ENCODE data around the gene MPZL1.
A peak's percentile ranks its signal among the peaks of the same experiment; 100 is the strongest.
"Not testable (repeated sequence)": the region's sequence is repeated elsewhere in the genome, so short reads cannot be mapped to it uniquely, and the experiment has no call there.

MPZL1 gene

GRCh38 chr1:167799747-167800146, 78.0 kb downstream of the MPZL1 start:
- no peak for DNase-seq (ENCODE audit: low read depth)
- TF ChIP-seq, protein P1, sequence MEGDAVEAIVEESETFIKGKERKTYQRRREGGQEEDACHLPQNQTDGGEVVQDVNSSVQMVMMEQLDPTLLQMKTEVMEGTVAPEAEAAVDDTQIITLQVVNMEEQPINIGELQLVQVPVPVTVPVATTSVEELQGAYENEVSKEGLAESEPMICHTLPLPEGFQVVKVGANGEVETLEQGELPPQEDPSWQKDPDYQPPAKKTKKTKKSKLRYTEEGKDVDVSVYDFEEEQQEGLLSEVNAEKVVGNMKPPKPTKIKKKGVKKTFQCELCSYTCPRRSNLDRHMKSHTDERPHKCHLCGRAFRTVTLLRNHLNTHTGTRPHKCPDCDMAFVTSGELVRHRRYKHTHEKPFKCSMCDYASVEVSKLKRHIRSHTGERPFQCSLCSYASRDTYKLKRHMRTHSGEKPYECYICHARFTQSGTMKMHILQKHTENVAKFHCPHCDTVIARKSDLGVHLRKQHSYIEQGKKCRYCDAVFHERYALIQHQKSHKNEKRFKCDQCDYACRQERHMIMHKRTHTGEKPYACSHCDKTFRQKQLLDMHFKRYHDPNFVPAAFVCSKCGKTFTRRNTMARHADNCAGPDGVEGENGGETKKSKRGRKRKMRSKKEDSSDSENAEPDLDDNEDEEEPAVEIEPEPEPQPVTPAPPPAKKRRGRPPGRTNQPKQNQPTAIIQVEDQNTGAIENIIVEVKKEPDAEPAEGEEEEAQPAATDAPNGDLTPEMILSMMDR (IDR thresholded peaks at IDR 0.05; ENCODE audit: low read length, missing control alignments) = no peak
- no peak overlapping the region for H3K4me3 ChIP-seq (replicated peaks; ENCODE audit: low read depth, low read length)

GRCh38 chr1:167800251-167800650, 78.5 kb downstream of the MPZL1 start:
- no peak for DNase-seq (ENCODE audit: low read depth)
- TF ChIP-seq, protein P1 (IDR thresholded peaks at IDR 0.05; ENCODE audit: low read length, missing control alignments) = no peak
- H3K4me3 ChIP-seq (replicated peaks; ENCODE audit: low read depth, low read length) = no peak overlapping the region

DNA sequence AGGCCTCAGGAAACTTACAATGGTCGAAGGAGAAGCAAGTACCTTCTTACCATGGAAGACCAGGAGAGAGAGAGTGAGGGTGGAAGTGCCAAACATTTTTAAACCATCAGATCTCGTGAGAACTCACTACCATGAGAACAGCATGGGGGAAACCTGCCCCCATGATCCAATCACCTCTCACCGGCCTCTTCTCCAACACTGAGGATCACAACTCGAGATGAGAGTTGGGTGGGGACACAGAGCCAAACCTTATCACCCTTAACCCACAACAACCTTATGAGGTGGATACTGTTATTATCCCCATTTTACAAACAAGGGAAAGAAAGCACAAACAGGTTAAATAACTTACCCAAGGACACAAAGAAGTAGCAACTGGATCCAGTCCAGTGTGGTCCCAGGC, 80.5 kb downstream of the MPZL1 start:
- no peak for DNase-seq (ENCODE audit: low read depth)
- H3K4me3 ChIP-seq (replicated peaks; ENCODE audit: low read depth, low read length) = no peak overlapping the region
- TF ChIP-seq, protein P1 (IDR thresholded peaks at IDR 0.05; ENCODE audit: low read length, missing control alignments) = no peak

GRCh38 chr1:167803358-167804207, 81.8 kb downstream of the MPZL1 start:
- TF ChIP-seq, protein P1 (IDR thresholded peaks at IDR 0.05; ENCODE audit: low read length, missing control alignments) = peak; percentile 99
- peak; percentile 97 for DNase-seq (ENCODE audit: low read depth)
- no peak overlapping the region for H3K4me3 ChIP-seq (replicated peaks; ENCODE audit: low read depth, low read length)

- DNase-seq (ENCODE audit: low read depth) = no peak
- no peak overlapping the region for H3K4me3 ChIP-seq (replicated peaks; ENCODE audit: low read depth, low read length)
- TF ChIP-seq, protein P1 (IDR thresholded peaks at IDR 0.05; ENCODE audit: low read length, missing control alignments) = no peak
Measured at GRCh38 chr1:167805041-167805556, 83.3 kb downstream of the MPZL1 start.

GRCh38 chr1:167806235-167806634, 84.5 kb downstream of the MPZL1 start:
- DNase-seq (ENCODE audit: low read depth) = not testable (repeated sequence)

GRCh38 chr1:167806676-167807075, 84.9 kb downstream of the MPZL1 start:
- H3K4me3 ChIP-seq (replicated peaks; ENCODE audit: low read depth, low read length); DNase-seq (ENCODE audit: low read depth): not testable (repeated sequence)

More at GRCh38 chr1:167806235-167806634, 84.5 kb downstream of the MPZL1 start:
- H3K4me3 ChIP-seq (replicated peaks; ENCODE audit: low read depth, low read length) = not testable (repeated sequence)

GRCh38 chr1:167808104-167808503, 86.3 kb downstream of the MPZL1 start:
- DNase-seq (ENCODE audit: low read depth) = peak; percentile 43
- TF ChIP-seq, protein P1 (IDR thresholded peaks at IDR 0.05; ENCODE audit: low read length, missing control alignments) = no peak
- H3K4me3 ChIP-seq (replicated peaks; ENCODE audit: low read depth, low read length) = no peak overlapping the region

Measured in fibroblast of pulmonary artery (primary cell).